ENCODE results near the gene ERMN.

DNA sequence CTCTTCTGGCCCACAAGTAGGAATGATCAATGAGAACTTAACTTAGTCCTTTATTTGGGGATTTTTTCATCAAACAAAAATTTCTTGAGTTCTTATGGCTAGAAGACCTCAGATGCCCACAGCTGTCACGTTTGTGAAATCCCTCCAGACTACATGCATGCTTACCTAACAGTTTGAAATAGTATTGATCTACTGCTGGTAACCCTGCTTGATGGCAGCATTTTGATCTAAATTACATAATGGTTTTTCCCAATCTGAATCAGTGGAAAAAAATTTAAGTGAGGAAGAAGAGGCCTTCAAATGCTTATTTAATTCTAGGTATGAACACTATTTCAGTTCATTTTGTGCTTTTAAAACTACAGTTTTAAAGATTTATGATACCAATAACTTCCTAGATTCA, 13.9 kb downstream of the ERMN start:
- TF ChIP-seq CTCF (IDR thresholded peaks at IDR 0.05) (no peak), POLR2AphosphoS5 (IDR thresholded peaks at IDR 0.05; ENCODE audit: low read depth, low read length) (no peak)
- TF ChIP-seq, protein P1, sequence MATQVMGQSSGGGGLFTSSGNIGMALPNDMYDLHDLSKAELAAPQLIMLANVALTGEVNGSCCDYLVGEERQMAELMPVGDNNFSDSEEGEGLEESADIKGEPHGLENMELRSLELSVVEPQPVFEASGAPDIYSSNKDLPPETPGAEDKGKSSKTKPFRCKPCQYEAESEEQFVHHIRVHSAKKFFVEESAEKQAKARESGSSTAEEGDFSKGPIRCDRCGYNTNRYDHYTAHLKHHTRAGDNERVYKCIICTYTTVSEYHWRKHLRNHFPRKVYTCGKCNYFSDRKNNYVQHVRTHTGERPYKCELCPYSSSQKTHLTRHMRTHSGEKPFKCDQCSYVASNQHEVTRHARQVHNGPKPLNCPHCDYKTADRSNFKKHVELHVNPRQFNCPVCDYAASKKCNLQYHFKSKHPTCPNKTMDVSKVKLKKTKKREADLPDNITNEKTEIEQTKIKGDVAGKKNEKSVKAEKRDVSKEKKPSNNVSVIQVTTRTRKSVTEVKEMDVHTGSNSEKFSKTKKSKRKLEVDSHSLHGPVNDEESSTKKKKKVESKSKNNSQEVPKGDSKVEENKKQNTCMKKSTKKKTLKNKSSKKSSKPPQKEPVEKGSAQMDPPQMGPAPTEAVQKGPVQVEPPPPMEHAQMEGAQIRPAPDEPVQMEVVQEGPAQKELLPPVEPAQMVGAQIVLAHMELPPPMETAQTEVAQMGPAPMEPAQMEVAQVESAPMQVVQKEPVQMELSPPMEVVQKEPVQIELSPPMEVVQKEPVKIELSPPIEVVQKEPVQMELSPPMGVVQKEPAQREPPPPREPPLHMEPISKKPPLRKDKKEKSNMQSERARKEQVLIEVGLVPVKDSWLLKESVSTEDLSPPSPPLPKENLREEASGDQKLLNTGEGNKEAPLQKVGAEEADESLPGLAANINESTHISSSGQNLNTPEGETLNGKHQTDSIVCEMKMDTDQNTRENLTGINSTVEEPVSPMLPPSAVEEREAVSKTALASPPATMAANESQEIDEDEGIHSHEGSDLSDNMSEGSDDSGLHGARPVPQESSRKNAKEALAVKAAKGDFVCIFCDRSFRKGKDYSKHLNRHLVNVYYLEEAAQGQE (IDR thresholded peaks at IDR 0.05; ENCODE audit: insufficient read depth in 1 of 2, low read depth in 2 of 2, low read length in 1 of 2), result no peak
